Panc1 (cell line): ENCODE data around the gene ZC3H7B. TPM values are rescaled to one million over a fixed set of nuclear protein-coding genes. Genes with fewer than 3 reads are reported as not detected.
"Not testable (repeated sequence)": the region's sequence is repeated elsewhere in the genome, so short reads cannot be mapped to it uniquely, and the experiment has no call there.

Experiments
- ATAC-seq: fragments of 200-7000 bp; cut with Tn5 transposase; 2 replicates; pipeline ENCODE4 v1.9.1; 2020; ENCODE audit warnings: mild to moderate bottlenecking, moderate library complexity
- BruUV-seq: library from RNA; stranded (reverse); fragments of 400-500 nt; replicated peaks from 2 replicates; lab custom pipeline; 2021; lab: Mats Ljungman, UMichigan
- CTCF ChIA-PET: fragments of 300-600 bp; sonication (Branson Sonifier 250); formaldehyde crosslinking; loops from one replicate; lab custom pipeline; 2022; ENCODE audit warnings: antibody characterized with exemption; lab: Charles Lee
- POLR2A ChIA-PET: fragments of 300-600 bp; sonication (Branson Sonifier 250); formaldehyde crosslinking; loops from one replicate; lab custom pipeline; 2022; ENCODE audit warnings: antibody characterized with exemption; lab: Charles Lee
- DNase-seq: peaks from one replicate; pipeline ENCODE4 v3.0.0-alpha.2; 2010; ENCODE audit warnings: low read depth, low spot score
- H3K27ac ChIP-seq: 2 replicates; pipeline ENCODE4 v1.5.1; 2011; ENCODE audit warnings: mild to moderate bottlenecking, low read length, inconsistent platforms
- H3K27me3 ChIP-seq: fragments of 200-500 bp; sonication (Bioruptor generic); 2 replicates; pipeline ENCODE4 v1.6.0; 2014; ENCODE audit warnings: low read length, inconsistent platforms; ENCODE audit not compliant: control insufficient read depth, insufficient read depth
- H3K36me3 ChIP-seq: fragments of 200-500 bp; sonication (Bioruptor generic); 2 replicates; pipeline ENCODE4 v1.5.1; 2014; ENCODE audit warnings: inconsistent platforms, mild to moderate bottlenecking, low read length, moderate library complexity; ENCODE audit not compliant: control insufficient read depth, insufficient read depth
- H3K4me1 ChIP-seq: 2 replicates; pipeline ENCODE4 v1.5.1; 2011; ENCODE audit warnings: inconsistent platforms, mild to moderate bottlenecking, low read length, moderate library complexity; ENCODE audit not compliant: control insufficient read depth, insufficient read depth
- H3K4me3 ChIP-seq, 2 experiments: 2 replicates each; pipeline ENCODE4 v1.5.1; 2011 to 2012; ENCODE audit warnings: low read depth in 2 of 2, low read length in 2 of 2, mild to moderate bottlenecking in 2 of 2, inconsistent platforms in 1 of 2, moderate library complexity in 1 of 2
- H3K9me3 ChIP-seq: fragments of 200-500 bp; sonication (Bioruptor generic); 2 replicates; pipeline ENCODE4 v1.5.1; 2014; ENCODE audit warnings: low read depth, mild to moderate bottlenecking, inconsistent platforms, low read length, moderate library complexity; ENCODE audit not compliant: control insufficient read depth, insufficient read depth
- POLR2AphosphoS5 ChIP-seq: IDR thresholded peaks from 2 replicates; pipeline ENCODE4 v1.6.1; 2012; ENCODE audit warnings: mild to moderate bottlenecking, low read depth, low read length, moderate library complexity
- REST ChIP-seq, 2 experiments: IDR thresholded peaks; 2 replicates each; pipeline ENCODE4 v1.6.1; 2011 to 2012; ENCODE audit warnings: low read depth in 2 of 2, control low read depth in 1 of 2, low read length in 1 of 2, mild to moderate bottlenecking in 1 of 2, moderate library complexity in 1 of 2; ENCODE audit not compliant: insufficient read depth in 1 of 2
- SIN3A ChIP-seq: IDR thresholded peaks from 2 replicates; pipeline ENCODE4 v1.6.1; 2012; ENCODE audit warnings: low read depth, mild to moderate bottlenecking, low read length, moderate library complexity, borderline replicate concordance; ENCODE audit not compliant: insufficient read depth
- TCF7L2 ChIP-seq: IDR thresholded peaks from 2 replicates; pipeline ENCODE4 v1.6.1; 2011; ENCODE audit warnings: mild to moderate bottlenecking, low read depth, low read length, inconsistent platforms
- in situ Hi-C: cut with HindIII; loops from 2 replicates; pipeline ENCODE4 v1.10.0; 2016; ENCODE audit warnings: low sequenced_read_pairs, low pct_unique_long_range_greater_than_20kb
- intact Hi-C: fragments of 100-400 bp; cut with micrococcal nuclease; formaldehyde crosslinking; loops from one replicate; pipeline ENCODE4 v1.10.0; 2022; ENCODE audit not compliant: unreplicated experiment
- total RNA-seq: library from RNA; stranded (reverse); gene quantifications from one replicate; pipeline ENCODE4 v1.2.1, GENCODE V29; 2021; ENCODE audit not compliant: unreplicated experiment
- TF ChIP-seq, protein P1 (sequence below): fragments of 450-650 bp; IDR thresholded peaks from 2 replicates; pipeline ENCODE4 v1.5.1; 2017; ENCODE audit warnings: mild to moderate bottlenecking

The ZC3H7B gene
- total RNA-seq, 1 experiment from 2014 or later: 62.0 TPM

DNA sequence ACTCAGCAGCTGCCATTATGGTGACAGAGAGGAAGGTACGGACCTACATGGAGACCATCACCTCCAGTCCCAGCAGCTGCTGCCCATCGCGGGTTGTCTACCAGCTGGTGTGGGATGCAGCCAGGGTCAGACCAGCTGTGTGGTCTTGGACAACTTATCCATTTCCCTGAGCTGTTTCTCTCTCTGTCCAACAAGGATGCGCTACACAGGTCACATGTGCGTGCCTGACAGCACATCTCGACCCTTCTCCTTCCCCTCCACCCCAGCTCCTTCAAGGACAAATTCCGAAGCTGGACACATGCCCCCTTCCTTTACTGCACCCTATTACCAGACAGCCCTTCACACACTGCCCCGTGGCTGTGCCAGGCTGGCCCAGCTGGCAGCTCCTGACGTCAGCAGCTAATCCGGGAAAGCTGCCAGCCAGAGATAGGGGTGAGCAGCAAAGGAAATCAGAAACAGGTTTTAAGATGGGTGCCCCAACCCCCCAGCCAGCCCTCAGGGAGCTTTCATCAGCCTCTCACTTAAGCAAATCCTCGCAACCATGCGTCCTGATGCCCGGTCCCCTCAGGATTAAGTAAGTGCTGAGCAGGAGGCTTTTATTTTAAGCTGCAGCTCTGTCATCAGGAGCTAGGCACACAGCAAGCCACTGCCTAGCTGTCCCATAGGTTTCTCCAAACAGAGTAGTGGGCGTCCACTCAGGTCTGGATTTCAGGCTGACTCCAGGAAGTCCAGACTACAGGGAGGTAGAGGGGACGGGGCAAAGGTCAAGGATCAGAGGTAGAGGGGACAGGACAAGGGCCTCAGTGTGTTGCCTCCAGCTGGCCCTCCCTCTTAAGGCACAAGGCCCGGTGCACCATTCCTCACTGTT is 100.7 kb downstream of the ZC3H7B start:
- no peak for TF ChIP-seq SIN3A
- TF ChIP-seq TCF7L2: no peak
- no peak for TF ChIP-seq REST (IDR thresholded peaks at IDR 0.05; ENCODE audit: insufficient read depth in 1 of 2, low read depth in 2 of 2, low read length in 1 of 2)
- TF ChIP-seq, protein P1, sequence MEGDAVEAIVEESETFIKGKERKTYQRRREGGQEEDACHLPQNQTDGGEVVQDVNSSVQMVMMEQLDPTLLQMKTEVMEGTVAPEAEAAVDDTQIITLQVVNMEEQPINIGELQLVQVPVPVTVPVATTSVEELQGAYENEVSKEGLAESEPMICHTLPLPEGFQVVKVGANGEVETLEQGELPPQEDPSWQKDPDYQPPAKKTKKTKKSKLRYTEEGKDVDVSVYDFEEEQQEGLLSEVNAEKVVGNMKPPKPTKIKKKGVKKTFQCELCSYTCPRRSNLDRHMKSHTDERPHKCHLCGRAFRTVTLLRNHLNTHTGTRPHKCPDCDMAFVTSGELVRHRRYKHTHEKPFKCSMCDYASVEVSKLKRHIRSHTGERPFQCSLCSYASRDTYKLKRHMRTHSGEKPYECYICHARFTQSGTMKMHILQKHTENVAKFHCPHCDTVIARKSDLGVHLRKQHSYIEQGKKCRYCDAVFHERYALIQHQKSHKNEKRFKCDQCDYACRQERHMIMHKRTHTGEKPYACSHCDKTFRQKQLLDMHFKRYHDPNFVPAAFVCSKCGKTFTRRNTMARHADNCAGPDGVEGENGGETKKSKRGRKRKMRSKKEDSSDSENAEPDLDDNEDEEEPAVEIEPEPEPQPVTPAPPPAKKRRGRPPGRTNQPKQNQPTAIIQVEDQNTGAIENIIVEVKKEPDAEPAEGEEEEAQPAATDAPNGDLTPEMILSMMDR: no peak
- no peak for TF ChIP-seq POLR2AphosphoS5

GRCh38 chr22:41402851-41403250 is 101.5 kb downstream of the ZC3H7B start:
- H3K4me1 ChIP-seq, DNase-seq, POLR2A ChIA-PET, H3K27me3 ChIP-seq, H3K36me3 ChIP-seq, BruUV-seq, ATAC-seq, H3K4me3 ChIP-seq, in situ Hi-C loops, H3K9me3 ChIP-seq, H3K27ac ChIP-seq: not testable (repeated sequence)
- CTCF ChIA-PET: interaction anchor here (0.5 to 3.3 kb wide), 2 partner anchors 59 to 115 kb away, joined by 4 to 11 read pairs; no protein-coding TSS in a partner anchor
- intact Hi-C loops: loop anchor here (5.0 kb wide), 1 partner anchor 114 kb away; no protein-coding TSS in a partner anchor

More for the DNA sequence above, 100.7 kb downstream of the ZC3H7B start:
- Histone ChIP-seq H3K36me3 (no peaks in the 10 kb centered on the region), H3K27me3 (no peaks in the 10 kb centered on the region), H3K4me3 (no peak overlapping the region), H3K27ac (no peak overlapping the region; the same call in 1 of the 2 replicates), H3K9me3 (no peaks in the 10 kb centered on the region), H3K4me1 (no peaks in the 10 kb centered on the region)
- intact Hi-C loops: loop anchor here (5.0 kb wide), 1 partner anchor 115 kb away; no protein-coding TSS in a partner anchor
- no TSS peak for BruUV-seq
- ATAC-seq: no peak
- no peak for DNase-seq
- in situ Hi-C loops: no loop called here
- ChIA-PET CTCF (interaction anchor here (0.5 to 3.3 kb wide), 5 partner anchors 21 to 116 kb away, joined by 3 to 11 read pairs (median 5); no protein-coding TSS in a partner anchor), POLR2A (interaction anchor here (0.6 kb wide), 1 partner anchor 1965 kb away, joined by 4 read pairs; no protein-coding TSS in a partner anchor)
